Measurements from ENCODE around the gene ABHD11.

ABHD11 gene

GRCh38 chr7:73700581-73701134 lies 37.9 kb downstream of the ABHD11 start:
- DNase-seq = no peak

DNA sequence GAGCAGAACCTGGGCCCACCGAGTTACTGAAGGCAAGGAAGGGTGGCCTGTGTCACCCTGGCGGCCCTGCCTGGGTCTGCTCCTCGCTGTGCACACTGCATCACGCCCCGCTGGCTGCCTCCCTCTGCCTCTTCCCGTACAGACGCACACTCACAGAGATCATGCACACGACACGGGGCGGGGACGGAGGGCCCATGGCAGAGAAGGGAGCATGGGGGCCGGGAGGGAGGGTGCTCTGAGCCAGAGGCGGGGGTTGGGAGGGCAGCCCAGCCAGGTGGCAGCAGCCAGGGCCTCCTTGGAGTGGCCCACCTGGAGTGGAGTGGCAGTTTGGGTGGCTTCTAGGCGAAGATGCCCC lies 38.6 kb downstream of the ABHD11 start:
- DNase-seq = no peak

GRCh38 chr7:73699370-73700068 lies 39.1 kb downstream of the ABHD11 start:
- DNase-seq = no peak

GRCh38 chr7:73698410-73698809 lies 40.2 kb downstream of the ABHD11 start:
- DNase-seq = no peak

DNA sequence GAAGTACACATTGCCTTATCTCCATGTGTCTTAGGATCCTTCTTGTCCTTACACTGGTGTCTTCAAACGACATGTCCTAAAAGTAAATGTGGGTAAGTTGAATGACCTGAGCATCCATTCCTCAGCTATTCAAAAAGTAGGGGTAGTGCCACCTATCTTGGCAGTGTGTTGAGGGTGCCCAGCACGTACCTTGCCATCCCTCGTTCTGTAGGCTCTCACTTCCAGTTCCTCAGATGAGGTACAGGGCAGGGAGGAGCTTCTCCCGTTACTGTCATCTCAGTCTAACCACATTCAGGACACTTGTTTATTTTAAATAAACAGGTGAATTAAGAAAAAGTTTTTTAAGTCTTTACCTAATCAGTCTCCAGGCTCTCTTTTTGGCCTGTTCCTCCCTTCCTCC lies 42.2 kb downstream of the ABHD11 start:
- no peak for DNase-seq

GRCh38 chr7:73690646-73691045 lies 48.0 kb downstream of the ABHD11 start:
- no peak for DNase-seq

GRCh38 chr7:73688288-73688687 lies 50.3 kb downstream of the ABHD11 start:
- no peak for DNase-seq
